Bronchial epithelial cell (primary cell): ENCODE data around the gene GDPD3. TPM values are rescaled to one million over a fixed set of nuclear protein-coding genes. Genes with fewer than 3 reads are reported as not detected.

Experiments used
- DNase-seq: peaks from one replicate; pipeline ENCODE4 v3.0.0-alpha.2; 2010; ENCODE audit warnings: low read depth
- FAIRE-seq: peaks from 2 replicates; lab custom pipeline; 2011; peaks lifted over from hg19 to GRCh38; lab: Jason Lieb, UNC
- H3K27me3 ChIP-seq: 2 replicates; pipeline ENCODE4 v1.5.1; 2011; ENCODE audit warnings: low read length; ENCODE audit not compliant: control insufficient read depth, insufficient read depth
- H3K36me3 ChIP-seq: 2 replicates; pipeline ENCODE4 v1.5.1; 2011; ENCODE audit warnings: low read length; ENCODE audit not compliant: control insufficient read depth, insufficient read depth
- H3K4me3 ChIP-seq: 2 replicates; pipeline ENCODE4 v1.5.1; 2011; ENCODE audit warnings: mild to moderate bottlenecking, low read depth, low read length, control low read depth
- total RNA-seq: library from RNA; depleted of rRNA; stranded (reverse); fragments of >200 nt; gene quantifications from 2 replicates; pipeline ENCODE4 v1.2.1, GENCODE V29; 2014
- TF ChIP-seq, protein P1 (sequence below): IDR thresholded peaks from 2 replicates; pipeline ENCODE4 v1.5.1; 2011; ENCODE audit warnings: mild to moderate bottlenecking, moderate library complexity, low read length, control low read depth, inconsistent platforms; ENCODE audit not compliant: insufficient read depth, severe bottlenecking

The GDPD3 gene
- total RNA-seq, 1 donor from 2014 or later: 7.1 TPM

GRCh38 chr16:30122604-30123160 is 9.3 kb upstream of the GDPD3 start:
- TF ChIP-seq, protein P1, sequence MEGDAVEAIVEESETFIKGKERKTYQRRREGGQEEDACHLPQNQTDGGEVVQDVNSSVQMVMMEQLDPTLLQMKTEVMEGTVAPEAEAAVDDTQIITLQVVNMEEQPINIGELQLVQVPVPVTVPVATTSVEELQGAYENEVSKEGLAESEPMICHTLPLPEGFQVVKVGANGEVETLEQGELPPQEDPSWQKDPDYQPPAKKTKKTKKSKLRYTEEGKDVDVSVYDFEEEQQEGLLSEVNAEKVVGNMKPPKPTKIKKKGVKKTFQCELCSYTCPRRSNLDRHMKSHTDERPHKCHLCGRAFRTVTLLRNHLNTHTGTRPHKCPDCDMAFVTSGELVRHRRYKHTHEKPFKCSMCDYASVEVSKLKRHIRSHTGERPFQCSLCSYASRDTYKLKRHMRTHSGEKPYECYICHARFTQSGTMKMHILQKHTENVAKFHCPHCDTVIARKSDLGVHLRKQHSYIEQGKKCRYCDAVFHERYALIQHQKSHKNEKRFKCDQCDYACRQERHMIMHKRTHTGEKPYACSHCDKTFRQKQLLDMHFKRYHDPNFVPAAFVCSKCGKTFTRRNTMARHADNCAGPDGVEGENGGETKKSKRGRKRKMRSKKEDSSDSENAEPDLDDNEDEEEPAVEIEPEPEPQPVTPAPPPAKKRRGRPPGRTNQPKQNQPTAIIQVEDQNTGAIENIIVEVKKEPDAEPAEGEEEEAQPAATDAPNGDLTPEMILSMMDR: no peak
- Histone ChIP-seq H3K36me3 (no peaks in the 10 kb centered on the region), H3K4me3 (peak overlapping the region; percentile 63), H3K27me3 (no peaks in the 10 kb centered on the region)
- DNase-seq (no peak), FAIRE-seq (no peak)

GRCh38 chr16:30121741-30122571 is 8.6 kb upstream of the GDPD3 start:
- peak overlapping the region; percentile 63 for H3K4me3 ChIP-seq
- TF ChIP-seq, protein P1: no peak
- no peak for FAIRE-seq
- H3K27me3 ChIP-seq: no peaks in the 10 kb centered on the region
- no peaks in the 10 kb centered on the region for H3K36me3 ChIP-seq
- DNase-seq: no peak

DNA sequence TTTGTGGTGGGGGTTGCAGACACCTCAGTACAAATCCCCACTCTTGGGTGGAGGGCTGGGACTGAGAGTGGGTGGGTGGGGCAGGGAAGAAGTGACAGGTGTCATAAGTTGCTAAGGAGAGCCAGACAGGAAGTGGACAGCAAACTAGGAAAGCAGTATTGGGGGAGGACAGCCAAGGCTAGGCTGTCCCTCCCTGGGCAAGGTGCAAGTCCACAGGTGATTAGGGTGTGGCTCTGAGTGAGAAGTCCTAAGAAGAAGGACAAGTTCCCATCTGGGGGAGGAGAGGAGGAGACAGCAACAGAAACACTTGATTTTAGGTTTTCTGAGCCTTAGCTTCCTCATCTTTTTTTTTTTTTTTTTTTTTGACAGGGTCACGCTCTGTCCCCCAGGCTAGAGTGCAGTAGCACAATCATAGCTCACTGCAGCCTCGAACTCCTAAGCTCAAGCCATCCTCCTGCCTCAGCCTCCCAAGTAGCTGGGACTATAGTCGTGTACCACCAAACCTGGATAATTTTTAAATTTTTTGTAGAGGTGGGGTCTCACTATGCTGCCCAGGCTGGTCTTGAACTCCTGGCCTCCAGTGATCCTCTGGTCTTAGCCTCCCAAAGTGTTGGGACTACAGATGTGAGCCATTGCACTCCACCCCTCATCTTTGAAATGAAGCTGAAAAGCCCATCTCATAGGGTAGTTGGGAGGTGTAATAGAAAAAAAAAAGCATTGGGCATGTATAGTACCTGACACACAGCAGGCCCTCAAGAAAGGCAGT is 7.2 kb upstream of the GDPD3 start:
- H3K27me3 ChIP-seq: no peaks in the 10 kb centered on the region
- TF ChIP-seq, protein P1: no peak
- no peak overlapping the region for H3K4me3 ChIP-seq
- no peak for DNase-seq
- no peaks in the 10 kb centered on the region for H3K36me3 ChIP-seq
- no peak for FAIRE-seq

DNA sequence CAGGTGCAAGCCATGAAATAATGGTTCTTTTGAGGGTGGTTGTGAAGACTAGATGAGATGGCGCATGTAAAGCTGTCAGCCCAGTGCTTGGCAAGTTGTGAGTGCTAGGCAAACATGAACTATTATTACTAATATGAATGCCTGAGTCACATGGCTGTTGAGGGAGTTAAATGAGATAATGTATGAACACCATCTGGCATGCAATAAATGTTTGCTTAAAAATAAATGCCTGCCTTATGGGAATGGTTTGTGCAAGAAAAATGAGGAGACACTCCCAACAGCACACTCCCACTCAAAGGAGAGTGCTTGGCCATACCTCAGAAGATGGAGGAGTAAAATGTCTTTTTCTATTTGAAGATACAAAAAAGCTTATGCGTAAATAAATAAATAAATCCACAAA is 6.1 kb upstream of the GDPD3 start:
- Histone ChIP-seq H3K27me3 (no peaks in the 10 kb centered on the region), H3K4me3 (no peak overlapping the region), H3K36me3 (no peaks in the 10 kb centered on the region)
- TF ChIP-seq, protein P1: no peak
- FAIRE-seq (no peak), DNase-seq (peak; percentile 20)

DNA sequence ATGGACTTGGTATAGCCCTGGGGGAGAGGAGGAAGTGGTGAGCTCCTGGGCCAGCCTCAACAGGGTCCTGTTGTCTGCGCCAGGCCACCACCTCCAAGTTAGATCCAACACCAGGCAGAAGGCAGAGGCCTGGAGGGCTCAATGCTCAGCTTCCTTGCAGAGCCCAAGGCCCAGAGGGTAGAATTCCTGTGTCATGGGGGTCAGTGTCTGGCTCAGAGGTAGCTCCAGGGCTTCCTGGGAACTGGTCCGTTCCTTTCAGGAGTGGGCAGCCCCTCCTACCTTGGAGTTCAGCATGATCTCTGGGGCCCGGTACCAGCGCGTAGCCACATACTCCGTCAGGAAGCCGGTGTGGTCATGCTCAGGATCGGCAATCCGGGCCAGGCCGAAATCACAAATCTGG is 4.4 kb upstream of the GDPD3 start:
- Histone ChIP-seq H3K4me3 (no peak overlapping the region), H3K27me3 (no peaks in the 10 kb centered on the region), H3K36me3 (no peaks in the 10 kb centered on the region)
- FAIRE-seq (no peak), DNase-seq (no peak)
- TF ChIP-seq, protein P1: no peak
